ENCODE results near the gene SHCBP1.

The SHCBP1 gene

GRCh38 chr16:46651305-46651704, 30.1 kb upstream of the SHCBP1 start:
- no peak for TF ChIP-seq EZH2phosphoT487 (IDR thresholded peaks at IDR 0.05; ENCODE audit: borderline replicate concordance, low read length)
- no peak for TF ChIP-seq CTCF (IDR thresholded peaks at IDR 0.05; ENCODE audit: low read depth, low read length, poor library complexity, severe bottlenecking)
- Histone ChIP-seq H4K20me1 (ENCODE audit: control insufficient read depth, insufficient read depth, low read depth, low read length) (no peaks in the 10 kb centered on the region), H3K9me2 (replicated peaks; ENCODE audit: control insufficient read depth, low read length) (no peaks in the 10 kb centered on the region), H3K27me3 (ENCODE audit: control insufficient read depth, low read length) (no peaks in the 10 kb centered on the region), H3K4me3 (ENCODE audit: low read length) (no peak overlapping the region), H3K4me1 (ENCODE audit: control insufficient read depth, low read length) (no peaks in the 10 kb centered on the region), H3K36me3 (ENCODE audit: control insufficient read depth, low read length) (no peaks in the 10 kb centered on the region), H3K9me3 (ENCODE audit: control insufficient read depth, insufficient read depth, low read length) (no peaks in the 10 kb centered on the region), H3K79me2 (ENCODE audit: control insufficient read depth, low read length) (no peaks in the 10 kb centered on the region), H3K4me2 (ENCODE audit: low read length) (no peak overlapping the region), H3F3A (ENCODE audit: control insufficient read depth, insufficient read depth) (no peaks in the 10 kb centered on the region), H3K27ac (ENCODE audit: low read depth, low read length) (no peak overlapping the region)

DNA sequence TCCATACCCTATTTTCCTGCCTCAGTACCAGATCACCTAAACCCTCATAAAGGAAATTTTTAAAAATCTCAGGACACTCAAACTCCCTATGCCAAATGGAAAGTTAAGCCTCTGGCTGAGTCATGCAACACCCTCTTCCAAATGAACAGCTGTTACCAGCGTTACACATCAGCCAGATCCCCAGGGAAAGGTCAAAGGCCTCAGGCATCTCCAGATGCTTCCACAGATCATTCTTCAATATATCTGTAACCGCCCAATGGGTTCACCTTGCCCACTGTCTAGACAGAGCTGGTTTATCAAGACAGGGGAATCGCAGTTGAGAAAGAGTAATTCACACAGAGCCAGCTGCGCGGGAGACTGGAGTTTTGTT, 29.1 kb upstream of the SHCBP1 start:
- Histone ChIP-seq H3F3A (ENCODE audit: control insufficient read depth, insufficient read depth) (no peaks in the 10 kb centered on the region), H3K79me2 (ENCODE audit: control insufficient read depth, low read length) (no peaks in the 10 kb centered on the region), H3K4me1 (ENCODE audit: control insufficient read depth, low read length) (no peaks in the 10 kb centered on the region), H4K20me1 (ENCODE audit: control insufficient read depth, insufficient read depth, low read depth, low read length) (no peaks in the 10 kb centered on the region), H3K36me3 (ENCODE audit: control insufficient read depth, low read length) (no peaks in the 10 kb centered on the region), H3K9me3 (ENCODE audit: control insufficient read depth, insufficient read depth, low read length) (no peaks in the 10 kb centered on the region), H3K4me2 (ENCODE audit: low read length) (no peak overlapping the region), H3K4me3 (ENCODE audit: low read length) (no peak overlapping the region), H3K27me3 (ENCODE audit: control insufficient read depth, low read length) (no peaks in the 10 kb centered on the region), H3K9me2 (replicated peaks; ENCODE audit: control insufficient read depth, low read length) (no peaks in the 10 kb centered on the region), H3K27ac (ENCODE audit: low read depth, low read length) (no peak overlapping the region)
- TF ChIP-seq EZH2phosphoT487 (IDR thresholded peaks at IDR 0.05; ENCODE audit: borderline replicate concordance, low read length) (no peak), CTCF (IDR thresholded peaks at IDR 0.05; ENCODE audit: low read depth, low read length, poor library complexity, severe bottlenecking) (no peak)

DNA sequence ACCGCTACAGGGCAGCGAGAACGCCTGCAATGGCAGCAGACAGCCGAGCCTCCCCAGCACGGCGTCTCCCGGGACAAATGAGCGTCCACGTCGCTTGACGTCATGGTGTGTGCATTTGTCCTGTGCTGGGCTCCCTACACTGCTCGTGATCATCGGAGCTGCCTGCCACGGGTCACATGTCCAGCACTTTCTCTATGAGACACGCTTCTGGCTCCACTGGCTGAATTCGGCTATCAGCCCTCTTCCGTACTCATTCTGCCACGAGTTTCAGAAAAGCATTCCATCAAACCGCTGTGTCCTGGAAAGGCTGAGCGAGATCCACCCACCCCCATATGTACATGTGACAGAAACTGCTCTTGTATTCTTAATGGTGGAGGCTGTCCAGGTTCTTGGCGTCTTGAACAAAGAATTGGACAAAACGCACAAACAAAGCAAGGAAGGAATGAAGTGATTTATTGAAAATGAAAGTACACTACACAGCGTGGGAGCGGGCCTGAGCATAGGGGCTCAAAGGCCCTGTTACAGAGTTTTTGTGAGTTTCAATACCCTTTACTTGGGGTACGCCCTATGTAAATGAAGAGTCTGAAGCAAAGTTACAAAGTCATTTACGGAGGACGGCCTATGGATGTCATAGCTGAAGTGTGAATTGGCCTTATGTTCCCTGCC, 28.5 kb upstream of the SHCBP1 start:
- H3F3A ChIP-seq (ENCODE audit: control insufficient read depth, insufficient read depth): no peaks in the 10 kb centered on the region
- H3K9me3 ChIP-seq (ENCODE audit: control insufficient read depth, insufficient read depth, low read length): no peaks in the 10 kb centered on the region
- no peaks in the 10 kb centered on the region for H3K36me3 ChIP-seq (ENCODE audit: control insufficient read depth, low read length)
- no peaks in the 10 kb centered on the region for H3K27me3 ChIP-seq (ENCODE audit: control insufficient read depth, low read length)
- H3K79me2 ChIP-seq (ENCODE audit: control insufficient read depth, low read length): no peaks in the 10 kb centered on the region
- no peaks in the 10 kb centered on the region for H3K9me2 ChIP-seq (replicated peaks; ENCODE audit: control insufficient read depth, low read length)
- H4K20me1 ChIP-seq (ENCODE audit: control insufficient read depth, insufficient read depth, low read depth, low read length): no peaks in the 10 kb centered on the region
- no peak overlapping the region for H3K4me2 ChIP-seq (ENCODE audit: low read length)
- no peak overlapping the region for H3K4me3 ChIP-seq (ENCODE audit: low read length)
- TF ChIP-seq EZH2phosphoT487 (IDR thresholded peaks at IDR 0.05; ENCODE audit: borderline replicate concordance, low read length) (no peak), CTCF (IDR thresholded peaks at IDR 0.05; ENCODE audit: low read depth, low read length, poor library complexity, severe bottlenecking) (no peak)
- no peaks in the 10 kb centered on the region for H3K4me1 ChIP-seq (ENCODE audit: control insufficient read depth, low read length)
- H3K27ac ChIP-seq (ENCODE audit: low read depth, low read length): no peak overlapping the region
